GM12878 (cell line): Measurements from ENCODE around the gene TSPAN7. TPM values are rescaled to one million over a fixed set of nuclear protein-coding genes. Genes with fewer than 3 reads are reported as not detected.

Experiments used
- DPF2 ChIP-seq: fragments of 450-650 bp; IDR thresholded peaks from 2 replicates; pipeline ENCODE4 v1.6.1; 2017; ENCODE audit warnings: mild to moderate bottlenecking
- IKZF2 ChIP-seq, 2 experiments: fragments of 450-650 bp; IDR thresholded peaks; 2 replicates each; pipeline ENCODE4 v1.6.1; 2017; ENCODE audit warnings: mild to moderate bottlenecking in 2 of 2, moderate library complexity in 2 of 2
- NFXL1 ChIP-seq: fragments of 450-650 bp; IDR thresholded peaks from 2 replicates; pipeline ENCODE4 v1.6.1; 2017; ENCODE audit warnings: antibody characterized with exemption, mild to moderate bottlenecking, borderline replicate concordance
- polyA plus RNA-seq, 11 experiments: library from polyadenylated mRNA; depleted of rRNA in 4 of 11; unstranded in 6 of 11; stranded (reverse) in 5 of 11; fragments of >200 nt; fragmentation: Nextera tagmentation in 4 of 11; fragmentation: Illumina TruSeq in 1 of 11; extraction: Ambion mirVana in 4 of 11; extraction: Trizol in 1 of 11; gene quantifications; 1 replicate in 1 of 11; 2 replicates in 10 of 11; pipeline versions ENCODE4 v1.2.1 to v1.2.3, GENCODE V29; 2011 to 2016; ENCODE audit warnings: inconsistent platforms in 2 of 11, missing spikeins in 2 of 11, low read depth in 1 of 11
- total RNA-seq, 4 experiments: library from RNA; depleted of rRNA in 3 of 4; stranded (reverse); fragments of >200 nt in 3 of 4; fragmentation: Illumina TruSeq in 1 of 4; extraction: Trizol in 1 of 4; gene quantifications; 2 replicates each; pipeline versions ENCODE4 v1.2.1 to v1.2.3, GENCODE V29; 2013 to 2021
- TF ChIP-seq, protein P1 (sequence below): fragments of 450-650 bp; formaldehyde crosslinking; IDR thresholded peaks from 2 replicates; pipeline ENCODE4 v1.4.0; 2020; ENCODE audit warnings: mild to moderate bottlenecking, moderate library complexity
- TF ChIP-seq, protein P2 (sequence below): fragments of 150-350 bp; IDR thresholded peaks from 2 replicates; pipeline ENCODE4 v1.6.1; 2014; ENCODE audit warnings: mild to moderate bottlenecking, low read depth, low read length
- TF ChIP-seq, protein P3 (sequence below): fragments of 450-650 bp; IDR thresholded peaks from 2 replicates; pipeline ENCODE4 v1.6.1; 2017; ENCODE audit warnings: borderline replicate concordance
- TF ChIP-seq, protein P4 (sequence below): IDR thresholded peaks from 2 replicates; pipeline ENCODE4 v1.6.1; 2012; ENCODE audit warnings: low read depth, low read length, improper control_type of control experiment

Gene TSPAN7
- total and polyA plus RNA-seq, 10 of the 15 experiments (the other 5 are each of a cell fraction or from before 2014, with no cell fraction given): 0.04 to 0.77 (median 0.14) TPM; not detected in 4

DNA sequence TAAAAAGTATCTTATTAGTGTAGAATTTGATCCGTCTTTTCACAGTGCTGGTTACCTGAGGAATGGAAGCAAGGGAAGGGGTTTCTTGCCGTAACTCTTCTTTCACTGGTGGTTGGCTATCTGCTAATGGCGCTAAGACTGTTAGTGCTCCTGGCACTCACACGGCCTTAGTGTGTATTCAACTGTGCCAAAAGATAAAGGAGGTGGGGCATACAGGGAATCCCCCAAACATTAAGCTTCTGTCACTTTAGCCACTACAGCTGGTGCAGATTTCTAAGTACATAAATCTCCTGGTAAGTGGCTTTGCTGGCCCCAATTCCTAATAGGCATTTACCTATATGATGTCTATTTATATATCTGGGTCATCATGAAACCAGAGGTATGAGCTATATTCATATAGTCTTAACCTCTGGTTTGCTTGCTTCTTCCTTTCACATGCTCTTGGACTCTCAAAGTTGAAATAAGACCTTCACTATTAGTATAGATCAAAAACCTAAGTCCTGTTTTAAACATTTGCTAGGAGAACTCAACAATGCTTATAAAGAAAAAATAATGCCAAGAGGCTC lies 95.1 kb downstream of the TSPAN7 start (continued):
- TF ChIP-seq, protein P1, sequence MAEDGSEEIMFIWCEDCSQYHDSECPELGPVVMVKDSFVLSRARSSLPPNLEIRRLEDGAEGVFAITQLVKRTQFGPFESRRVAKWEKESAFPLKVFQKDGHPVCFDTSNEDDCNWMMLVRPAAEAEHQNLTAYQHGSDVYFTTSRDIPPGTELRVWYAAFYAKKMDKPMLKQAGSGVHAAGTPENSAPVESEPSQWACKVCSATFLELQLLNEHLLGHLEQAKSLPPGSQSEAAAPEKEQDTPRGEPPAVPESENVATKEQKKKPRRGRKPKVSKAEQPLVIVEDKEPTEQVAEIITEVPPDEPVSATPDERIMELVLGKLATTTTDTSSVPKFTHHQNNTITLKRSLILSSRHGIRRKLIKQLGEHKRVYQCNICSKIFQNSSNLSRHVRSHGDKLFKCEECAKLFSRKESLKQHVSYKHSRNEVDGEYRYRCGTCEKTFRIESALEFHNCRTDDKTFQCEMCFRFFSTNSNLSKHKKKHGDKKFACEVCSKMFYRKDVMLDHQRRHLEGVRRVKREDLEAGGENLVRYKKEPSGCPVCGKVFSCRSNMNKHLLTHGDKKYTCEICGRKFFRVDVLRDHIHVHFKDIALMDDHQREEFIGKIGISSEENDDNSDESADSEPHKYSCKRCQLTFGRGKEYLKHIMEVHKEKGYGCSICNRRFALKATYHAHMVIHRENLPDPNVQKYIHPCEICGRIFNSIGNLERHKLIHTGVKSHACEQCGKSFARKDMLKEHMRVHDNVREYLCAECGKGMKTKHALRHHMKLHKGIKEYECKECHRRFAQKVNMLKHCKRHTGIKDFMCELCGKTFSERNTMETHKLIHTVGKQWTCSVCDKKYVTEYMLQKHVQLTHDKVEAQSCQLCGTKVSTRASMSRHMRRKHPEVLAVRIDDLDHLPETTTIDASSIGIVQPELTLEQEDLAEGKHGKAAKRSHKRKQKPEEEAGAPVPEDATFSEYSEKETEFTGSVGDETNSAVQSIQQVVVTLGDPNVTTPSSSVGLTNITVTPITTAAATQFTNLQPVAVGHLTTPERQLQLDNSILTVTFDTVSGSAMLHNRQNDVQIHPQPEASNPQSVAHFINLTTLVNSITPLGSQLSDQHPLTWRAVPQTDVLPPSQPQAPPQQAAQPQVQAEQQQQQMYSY: no peak
- TF ChIP-seq, protein P2, sequence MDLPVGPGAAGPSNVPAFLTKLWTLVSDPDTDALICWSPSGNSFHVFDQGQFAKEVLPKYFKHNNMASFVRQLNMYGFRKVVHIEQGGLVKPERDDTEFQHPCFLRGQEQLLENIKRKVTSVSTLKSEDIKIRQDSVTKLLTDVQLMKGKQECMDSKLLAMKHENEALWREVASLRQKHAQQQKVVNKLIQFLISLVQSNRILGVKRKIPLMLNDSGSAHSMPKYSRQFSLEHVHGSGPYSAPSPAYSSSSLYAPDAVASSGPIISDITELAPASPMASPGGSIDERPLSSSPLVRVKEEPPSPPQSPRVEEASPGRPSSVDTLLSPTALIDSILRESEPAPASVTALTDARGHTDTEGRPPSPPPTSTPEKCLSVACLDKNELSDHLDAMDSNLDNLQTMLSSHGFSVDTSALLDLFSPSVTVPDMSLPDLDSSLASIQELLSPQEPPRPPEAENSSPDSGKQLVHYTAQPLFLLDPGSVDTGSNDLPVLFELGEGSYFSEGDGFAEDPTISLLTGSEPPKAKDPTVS: no peak
- TF ChIP-seq DPF2 (no peak), IKZF2 (IDR thresholded peaks at IDR 0.05) (no peak), NFXL1 (no peak)
- TF ChIP-seq, protein P3, sequence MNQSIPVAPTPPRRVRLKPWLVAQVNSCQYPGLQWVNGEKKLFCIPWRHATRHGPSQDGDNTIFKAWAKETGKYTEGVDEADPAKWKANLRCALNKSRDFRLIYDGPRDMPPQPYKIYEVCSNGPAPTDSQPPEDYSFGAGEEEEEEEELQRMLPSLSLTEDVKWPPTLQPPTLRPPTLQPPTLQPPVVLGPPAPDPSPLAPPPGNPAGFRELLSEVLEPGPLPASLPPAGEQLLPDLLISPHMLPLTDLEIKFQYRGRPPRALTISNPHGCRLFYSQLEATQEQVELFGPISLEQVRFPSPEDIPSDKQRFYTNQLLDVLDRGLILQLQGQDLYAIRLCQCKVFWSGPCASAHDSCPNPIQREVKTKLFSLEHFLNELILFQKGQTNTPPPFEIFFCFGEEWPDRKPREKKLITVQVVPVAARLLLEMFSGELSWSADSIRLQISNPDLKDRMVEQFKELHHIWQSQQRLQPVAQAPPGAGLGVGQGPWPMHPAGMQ: no peak
- TF ChIP-seq, protein P4, sequence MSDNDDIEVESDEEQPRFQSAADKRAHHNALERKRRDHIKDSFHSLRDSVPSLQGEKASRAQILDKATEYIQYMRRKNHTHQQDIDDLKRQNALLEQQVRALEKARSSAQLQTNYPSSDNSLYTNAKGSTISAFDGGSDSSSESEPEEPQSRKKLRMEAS: no peak
